MV-4-11 (cell line): ENCODE measurements around the gene C9orf78.
"Not testable (repeated sequence)": the region's sequence is repeated elsewhere in the genome, so short reads cannot be mapped to it uniquely, and the experiment has no call there.

Source experiments
- DNase-seq: peaks from one replicate; lab custom pipeline; 2025; lab: John Stamatoyannopoulos, UW

C9orf78 gene

DNA sequence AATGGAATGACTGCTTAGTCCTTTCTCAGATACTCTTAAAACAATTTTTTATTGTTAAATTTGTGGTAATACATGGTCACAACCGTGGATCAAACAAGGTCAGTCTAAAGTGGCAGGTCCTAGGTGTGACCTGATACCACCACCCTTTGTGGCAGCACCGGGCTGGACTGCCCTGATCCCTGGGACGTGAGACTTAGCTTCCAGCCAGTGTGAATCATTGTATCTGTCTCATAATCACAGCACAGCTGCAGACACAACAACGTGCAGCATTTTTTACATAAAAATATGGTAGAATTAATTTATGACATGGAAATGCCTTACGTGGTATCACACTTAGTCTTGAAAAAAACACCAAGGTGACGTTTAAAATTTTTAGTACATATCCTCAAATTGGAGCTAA is 24.3 kb downstream of the C9orf78 start:
- no peak for DNase-seq

DNA sequence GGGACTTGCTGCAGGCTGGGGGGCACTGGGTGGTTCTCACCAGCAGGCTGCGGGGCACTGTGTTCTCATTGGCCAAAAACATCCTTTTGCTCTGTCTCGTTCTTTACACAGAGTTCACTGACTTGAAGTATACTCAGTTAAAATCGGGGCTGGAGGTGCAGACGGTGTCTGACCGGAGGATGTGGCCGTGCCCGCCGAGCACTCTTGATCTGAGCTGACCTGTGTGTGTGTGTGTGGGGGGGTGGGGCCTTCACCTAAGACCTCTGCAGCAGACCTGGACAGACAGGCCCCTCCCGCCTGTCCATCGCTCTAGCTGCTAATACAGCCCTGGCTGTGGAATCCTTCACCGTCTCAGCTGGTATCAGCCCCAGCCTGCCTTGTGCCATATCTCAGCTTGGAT is 25.0 kb downstream of the C9orf78 start:
- DNase-seq, result no peak

DNA sequence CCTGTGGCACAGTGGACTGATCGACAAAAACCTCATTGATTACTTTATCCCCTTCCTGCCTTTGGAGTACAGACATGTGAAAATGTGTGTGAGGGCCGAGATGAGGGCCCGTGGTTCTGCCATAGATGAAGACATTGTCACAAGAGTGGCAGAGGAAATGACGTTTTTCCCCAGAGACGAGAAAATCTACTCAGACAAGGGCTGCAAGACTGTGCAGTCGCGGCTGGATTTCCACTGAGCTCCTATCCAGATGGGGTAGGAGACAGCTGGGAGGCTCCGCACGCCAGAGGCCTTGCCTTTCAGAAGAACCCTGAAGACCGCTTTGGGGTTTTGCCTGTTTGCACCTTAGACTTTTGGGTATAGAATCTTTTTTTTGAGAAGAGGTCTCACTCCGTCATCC is 25.7 kb downstream of the C9orf78 start:
- no peak for DNase-seq

DNA sequence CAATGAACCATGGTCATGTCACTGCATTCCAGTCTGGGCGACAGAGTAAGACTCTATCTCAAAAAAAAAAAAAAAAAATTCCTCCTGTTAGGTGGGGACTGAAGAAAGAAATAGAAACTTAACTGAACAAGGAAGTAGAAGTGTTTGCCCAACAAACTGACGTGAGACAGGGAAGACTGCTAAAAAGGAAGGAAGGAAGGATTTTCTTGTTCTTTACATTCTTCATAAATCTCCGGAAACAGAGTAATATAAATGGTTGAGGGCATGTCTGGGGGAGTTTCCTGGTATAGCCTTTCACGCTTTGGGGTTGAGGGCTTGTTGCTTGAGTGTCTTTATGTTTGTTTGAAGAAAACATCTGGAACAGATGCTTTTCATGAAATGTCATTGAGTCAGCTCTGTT is 29.0 kb downstream of the C9orf78 start:
- DNase-seq, result peak; percentile 80

DNA sequence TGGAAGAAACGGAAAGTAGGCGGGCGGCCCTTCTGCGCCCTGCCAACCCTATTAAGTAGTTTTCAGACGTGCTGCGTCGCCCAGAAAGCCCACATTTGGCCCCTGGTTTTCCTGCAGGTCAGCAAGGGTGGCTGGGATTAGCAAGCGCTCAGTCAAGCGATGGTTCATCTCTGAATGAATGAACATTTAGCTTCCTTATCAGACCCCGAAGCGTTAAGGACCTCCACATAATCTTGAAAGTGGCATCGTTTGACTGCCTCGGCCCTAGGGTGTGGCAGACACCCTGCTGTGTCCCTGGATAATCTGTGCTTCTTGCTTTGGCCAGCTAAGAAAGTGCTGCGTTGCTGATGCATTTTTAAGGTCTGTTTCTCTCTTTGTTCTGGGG is 31.4 kb downstream of the C9orf78 start:
- no peak for DNase-seq

DNA sequence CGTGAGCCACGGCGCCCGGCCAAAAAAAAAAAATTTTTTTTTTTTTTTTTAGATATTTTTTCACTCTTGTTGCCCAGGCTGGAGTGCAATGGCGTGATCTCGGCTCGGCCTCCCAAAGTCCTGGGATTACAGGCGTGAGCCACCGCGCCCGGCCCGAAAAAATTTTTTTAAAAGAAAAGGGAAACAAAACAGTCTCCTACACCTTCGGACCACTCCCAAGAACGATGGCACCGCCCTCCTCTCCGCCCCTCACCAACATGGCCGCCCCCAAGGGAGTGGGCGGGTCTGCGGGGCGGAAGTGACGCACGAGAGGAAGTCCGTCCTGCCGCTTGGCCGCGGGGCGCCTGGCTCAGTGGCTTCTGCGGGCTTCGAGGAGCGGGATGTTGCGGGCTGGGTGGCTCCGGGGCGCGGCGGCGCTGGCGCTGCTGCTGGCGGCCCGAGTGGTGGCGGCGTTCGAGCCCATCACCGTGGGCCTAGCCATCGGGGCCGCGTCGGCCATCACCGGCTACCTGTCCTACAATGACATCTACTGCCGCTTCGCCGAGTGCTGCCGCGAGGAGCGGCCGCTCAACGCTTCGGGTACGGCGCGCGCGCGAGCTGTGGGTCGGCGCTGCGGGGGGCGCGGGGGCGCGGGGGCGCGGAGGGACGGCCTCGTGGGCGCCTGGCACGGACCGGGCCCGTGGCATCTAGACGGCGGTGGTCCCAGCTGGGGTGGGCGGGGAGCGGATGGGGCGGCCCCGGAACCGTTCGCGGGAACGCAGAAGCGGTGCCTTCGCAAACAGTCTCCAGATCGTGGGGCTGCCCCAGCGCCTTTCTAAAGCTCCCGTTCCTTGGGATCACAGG is 32.0 kb downstream of the C9orf78 start, which contains the start of gene TOR1B:
Gene TOR1B (plus strand): TSS at position 352 of the 843 bp plus-strand sequence. CDS start 29 bp downstream, at position 381.
- DNase-seq, result peak; percentile 87

DNA sequence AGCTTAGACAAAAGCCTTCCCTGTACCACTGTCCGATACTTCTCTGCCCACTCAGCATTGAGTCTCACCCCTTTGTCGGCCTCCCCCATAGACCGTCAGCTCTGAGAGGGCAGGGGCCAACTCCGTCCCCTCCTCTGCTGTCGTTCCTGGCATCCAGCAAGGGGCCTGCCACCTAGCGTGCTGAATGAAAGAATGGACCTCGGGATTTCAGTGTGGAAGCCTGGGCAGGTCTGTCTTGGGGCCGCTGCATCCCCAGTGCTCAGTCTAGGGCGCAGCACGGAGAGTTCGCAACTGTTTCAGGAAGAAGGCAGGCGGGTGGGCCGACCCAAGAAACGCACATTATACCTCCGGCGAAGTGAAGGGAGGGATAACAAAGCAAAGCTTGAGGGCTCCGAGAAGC is 33.6 kb downstream of the C9orf78 start:
- DNase-seq, result no peak

DNA sequence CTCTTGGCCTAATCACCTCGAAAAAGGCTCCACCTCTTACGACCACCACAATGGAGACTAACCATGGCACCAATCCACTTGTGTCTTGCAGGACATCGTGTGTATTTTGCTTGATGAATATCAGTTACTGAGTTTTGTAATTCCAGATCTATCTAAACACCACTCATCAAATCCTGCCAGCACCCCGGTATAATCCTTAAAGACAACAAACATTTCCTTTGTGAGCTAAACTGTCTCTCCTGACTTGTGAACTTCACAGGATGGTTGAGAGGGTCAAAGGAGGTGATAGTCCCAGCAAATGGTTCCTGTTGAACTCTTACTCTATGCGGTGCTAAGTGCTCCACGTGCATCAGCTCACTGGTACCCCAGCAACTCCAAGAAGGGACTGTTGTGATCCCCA is 36.1 kb downstream of the C9orf78 start:
- DNase-seq, result no peak

DNA sequence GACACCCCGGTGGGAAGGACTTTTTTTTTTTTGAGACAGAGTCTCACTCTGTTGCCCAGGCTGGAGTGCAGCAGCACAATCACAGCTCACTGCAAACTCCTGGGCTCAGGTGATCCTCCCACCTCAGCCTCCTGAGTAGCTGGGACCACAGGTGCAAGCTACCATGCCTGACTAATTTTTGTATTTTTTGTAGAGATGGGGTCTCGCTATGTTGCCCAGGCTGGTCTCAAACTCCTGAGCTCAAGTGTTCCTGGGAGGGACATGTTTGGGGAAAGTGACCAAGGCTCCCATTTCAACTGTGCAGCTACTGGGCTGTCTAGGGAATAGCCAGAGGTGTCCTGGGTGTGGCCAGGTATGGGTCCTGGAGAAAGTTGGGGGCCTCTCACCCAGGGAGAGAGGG is 39.0 kb downstream of the C9orf78 start:
- not testable (repeated sequence) for DNase-seq

DNA sequence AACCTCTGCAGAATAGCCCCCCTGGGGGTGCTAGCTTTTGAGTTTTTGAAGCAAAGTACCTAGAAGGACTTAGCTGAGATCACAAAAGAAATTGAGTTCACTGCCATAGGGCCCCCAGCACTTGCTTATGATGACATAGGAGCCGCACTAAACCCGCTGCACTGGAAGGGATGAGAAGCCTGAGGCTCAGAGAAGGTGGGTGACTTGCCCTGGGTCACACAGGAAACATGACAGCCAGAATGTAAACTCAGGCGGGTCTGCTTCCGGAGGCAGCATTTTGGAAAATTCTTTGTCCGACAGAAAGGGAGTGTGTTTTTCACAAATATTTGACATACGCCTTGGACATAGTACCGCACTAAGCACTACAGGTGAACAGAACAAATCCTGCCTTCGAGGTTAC is 40.5 kb downstream of the C9orf78 start:
- DNase-seq, result no peak

DNA sequence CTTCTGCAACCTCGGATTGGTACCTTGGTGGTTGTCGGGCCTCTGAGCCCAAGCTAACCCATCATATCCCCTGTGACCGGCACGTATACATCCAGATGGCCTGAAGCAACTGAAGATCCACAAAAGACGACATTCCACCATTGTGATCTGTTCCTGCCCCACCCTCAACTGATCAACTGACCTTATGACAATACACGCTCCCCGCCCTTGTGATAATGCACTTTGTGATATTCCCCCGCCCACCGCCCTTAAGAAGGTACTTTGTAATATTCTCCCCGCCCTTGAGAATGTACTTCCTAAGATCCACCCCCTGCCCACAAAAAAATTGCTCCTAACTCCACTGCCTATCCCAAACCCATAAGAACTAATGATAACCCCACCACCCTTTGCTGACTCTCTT is 48.6 kb downstream of the C9orf78 start:
- DNase-seq, result no peak

DNA sequence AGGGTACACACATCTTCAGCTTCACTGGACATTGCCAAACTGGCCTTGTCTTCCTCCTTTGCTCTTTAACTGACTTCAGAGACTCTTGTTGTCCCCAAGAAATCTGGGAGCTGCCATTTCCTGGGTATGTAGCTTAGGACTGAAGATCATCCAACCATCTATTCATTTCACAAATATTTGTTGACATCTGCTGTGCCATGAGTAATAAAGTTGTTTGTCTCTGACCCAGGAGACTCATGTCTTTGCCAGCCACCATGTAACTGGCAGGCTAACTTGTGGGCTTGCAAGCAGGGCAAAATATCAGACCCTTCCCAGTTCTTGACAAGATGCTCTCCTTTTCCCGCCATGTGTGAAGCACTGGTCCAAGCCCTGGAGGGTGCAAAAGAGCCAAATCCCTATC is 49.2 kb downstream of the C9orf78 start:
- no peak for DNase-seq

DNA sequence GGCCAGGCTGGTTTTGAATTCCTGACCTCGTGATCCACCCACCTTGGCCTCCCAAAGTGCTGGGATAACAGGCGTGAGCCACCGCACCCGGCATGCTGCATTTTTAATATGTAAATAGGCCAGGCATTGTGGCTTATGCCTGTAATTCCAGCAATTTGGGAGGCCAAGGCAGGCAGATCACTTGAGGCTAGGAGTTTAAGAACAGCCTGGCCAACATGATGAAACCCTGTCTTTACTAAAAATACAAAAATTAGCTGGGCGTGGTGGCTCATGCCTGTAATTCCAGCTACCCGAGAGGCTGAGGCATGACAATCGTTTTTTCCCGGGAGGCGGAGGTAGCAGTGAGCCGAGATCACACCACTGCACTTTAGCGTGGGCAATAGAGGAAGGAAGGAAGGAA is 50.1 kb downstream of the C9orf78 start:
- not testable (repeated sequence) for DNase-seq

DNA sequence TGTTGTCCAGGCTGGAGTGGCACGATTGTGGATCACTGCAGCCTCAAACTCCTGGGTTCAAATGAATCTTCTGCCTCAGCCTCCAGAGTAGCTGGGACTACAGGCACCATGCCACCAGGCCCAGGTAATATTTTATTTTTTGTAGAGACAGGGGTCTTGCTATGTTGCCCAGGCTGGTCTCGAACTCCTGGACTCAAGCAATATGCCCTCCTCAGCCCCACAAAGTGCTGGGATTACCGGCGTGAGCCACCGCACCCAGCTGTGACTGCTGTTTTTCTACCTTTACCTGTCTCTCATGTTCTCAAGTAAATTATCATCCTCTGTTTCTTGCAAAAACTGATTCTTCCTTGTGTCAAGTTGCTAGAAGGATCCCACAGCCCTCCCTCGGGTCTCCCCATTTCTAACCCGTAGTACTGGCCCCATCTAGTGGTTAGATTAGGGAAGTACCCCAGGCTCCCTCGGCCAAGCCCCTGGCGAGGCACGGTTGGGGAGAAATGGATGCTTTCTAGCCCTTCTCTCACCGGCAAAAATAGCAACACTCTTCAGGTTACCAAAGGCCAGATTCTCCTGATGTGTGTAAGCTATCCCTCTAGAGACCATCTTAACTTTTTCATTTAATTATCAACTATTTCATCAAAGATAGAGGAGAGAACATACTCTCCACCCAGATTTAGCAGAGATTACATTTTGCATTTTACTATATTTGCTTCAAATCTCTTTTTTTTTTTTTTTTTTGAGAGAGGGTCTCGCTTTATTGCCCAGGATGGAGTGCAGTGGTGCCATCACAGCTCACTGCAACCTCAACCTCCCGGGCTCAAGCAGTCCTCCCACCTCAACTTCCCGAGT is 51.3 kb downstream of the C9orf78 start:
- DNase-seq, result peak; percentile 58

DNA sequence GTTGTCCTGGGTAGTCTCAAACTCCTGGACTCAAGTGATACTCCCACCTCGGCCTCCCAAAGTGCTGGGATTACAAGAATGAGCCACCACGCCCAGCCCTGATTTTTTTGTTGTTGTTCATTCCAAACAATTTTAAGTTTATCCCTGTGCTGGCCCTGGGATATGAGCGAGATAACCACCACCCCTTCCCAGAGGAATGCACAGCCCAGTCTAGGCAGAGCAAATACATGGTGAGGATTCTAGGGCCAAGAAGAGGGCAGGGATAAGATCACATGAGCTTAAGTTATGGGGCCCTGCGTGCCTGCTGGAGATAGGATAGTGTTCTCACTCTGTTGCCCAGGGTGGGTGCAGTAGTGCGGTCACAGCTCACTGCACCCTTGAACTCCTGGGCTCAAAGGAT is 53.1 kb downstream of the C9orf78 start:
- DNase-seq, result no peak

DNA sequence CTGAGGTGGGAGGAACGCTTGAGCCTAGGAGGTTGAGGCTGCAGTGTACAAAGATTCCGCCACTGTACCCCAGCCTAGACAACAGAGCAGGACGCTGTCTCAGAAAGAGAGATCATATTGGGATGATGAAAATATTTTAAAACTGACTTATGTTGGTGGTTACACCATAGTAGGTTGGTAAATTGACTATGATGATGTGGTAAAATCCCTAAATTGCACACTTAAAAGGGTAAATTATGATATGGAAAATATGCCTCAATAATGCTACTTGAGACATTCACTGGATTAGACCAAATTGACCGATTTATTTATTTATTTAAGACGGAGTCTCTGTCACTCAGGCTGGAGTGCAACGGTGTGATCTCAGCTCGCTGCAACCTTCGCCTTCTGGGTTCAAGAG is 53.9 kb downstream of the C9orf78 start:
- no peak for DNase-seq

DNA sequence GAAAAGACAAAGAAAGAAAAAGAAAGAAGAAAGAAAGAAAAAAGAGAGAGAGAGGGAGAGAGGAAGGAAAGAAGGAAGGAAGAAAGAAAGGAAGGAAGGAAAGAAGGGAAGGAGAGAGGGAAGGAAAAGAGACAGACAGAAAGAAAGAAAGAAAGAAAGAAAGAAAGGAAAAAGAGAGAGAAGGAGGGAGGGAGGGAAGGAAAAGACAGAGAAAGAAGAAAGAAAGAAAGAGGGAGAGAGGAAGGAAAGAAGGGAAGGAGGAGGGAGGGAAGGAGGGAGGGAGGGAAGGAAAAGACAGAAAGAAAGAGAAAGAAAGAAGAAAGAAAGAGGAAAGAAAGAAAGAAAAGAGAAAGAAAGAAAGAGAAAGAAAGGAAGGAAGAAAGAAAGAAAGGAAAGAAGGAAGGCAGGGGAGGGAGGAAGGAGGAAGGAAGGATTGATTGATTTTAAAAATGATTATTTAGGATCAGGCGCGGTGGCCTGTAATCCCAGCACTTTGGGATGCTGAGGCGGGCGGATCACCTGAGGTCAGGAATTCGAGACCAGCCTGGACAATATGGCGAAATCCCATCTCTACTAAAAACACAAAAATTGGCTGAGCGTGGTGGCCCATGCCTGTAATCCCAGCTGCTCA is 55.4 kb downstream of the C9orf78 start:
- no peak for DNase-seq

DNA sequence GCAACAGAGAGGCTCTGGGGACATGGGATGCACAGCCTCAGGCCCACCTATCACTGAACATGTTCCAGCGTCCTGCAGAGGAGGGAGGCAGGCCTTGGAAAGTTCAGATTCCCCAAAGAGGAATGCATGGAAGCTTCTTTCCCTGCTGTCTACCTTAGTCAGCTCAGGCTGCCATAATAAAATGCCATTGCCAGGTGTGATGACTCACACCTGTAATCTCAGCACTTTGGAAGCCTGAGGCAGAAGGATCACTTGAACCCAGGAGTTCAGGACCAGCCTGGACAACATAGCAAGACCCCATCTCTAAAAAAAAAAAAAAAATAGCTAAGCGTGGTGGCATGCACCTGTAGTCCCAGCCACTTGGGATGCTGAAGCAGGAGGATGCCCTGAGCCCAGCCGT is 56.6 kb downstream of the C9orf78 start:
- DNase-seq, result no peak

DNA sequence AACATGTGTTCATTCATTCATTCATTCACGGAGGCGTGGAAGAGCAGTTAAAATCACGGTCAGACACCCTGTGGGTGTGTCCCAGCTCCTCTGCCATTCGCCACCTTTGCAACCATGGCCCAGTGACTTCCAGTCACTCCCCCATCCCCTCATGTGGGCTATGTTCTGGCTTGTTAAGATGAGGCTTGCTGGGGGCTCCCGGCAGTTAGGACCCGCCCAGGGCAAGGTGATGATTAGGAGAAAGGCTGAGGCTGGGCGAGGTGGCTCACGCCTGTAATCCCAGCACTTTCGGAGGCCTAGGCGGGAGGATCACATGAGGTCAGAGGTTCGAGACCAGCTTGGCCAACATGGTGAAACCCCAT is 57.3 kb downstream of the C9orf78 start:
- no peak for DNase-seq
